GM12874 (cell line): ENCODE results near the gene HES5.

ENCODE experiments used
- CTCF ChIP-seq: IDR thresholded peaks from 2 replicates; pipeline ENCODE4 v1.5.1; 2011; ENCODE audit warnings: low read depth, mild to moderate bottlenecking, control low read depth, low read length, moderate library complexity; ENCODE audit not compliant: insufficient read depth

HES5 gene

GRCh38 chr1:2538872-2539271, 8.8 kb upstream of the HES5 start:
- no peak for TF ChIP-seq CTCF

- TF ChIP-seq CTCF: no peak
Measured at GRCh38 chr1:2538376-2538775, 8.3 kb upstream of the HES5 start.

GRCh38 chr1:2537784-2538115, 7.7 kb upstream of the HES5 start:
- no peak for TF ChIP-seq CTCF

GRCh38 chr1:2535981-2536380, 5.9 kb upstream of the HES5 start:
- TF ChIP-seq CTCF: no peak

GRCh38 chr1:2535455-2535854, 5.4 kb upstream of the HES5 start:
- no peak for TF ChIP-seq CTCF

- no peak for TF ChIP-seq CTCF
Measured at GRCh38 chr1:2534687-2535441, 4.8 kb upstream of the HES5 start.

GRCh38 chr1:2534315-2534686, 4.2 kb upstream of the HES5 start:
- no peak for TF ChIP-seq CTCF
